ENCODE results near the gene ZBTB20. TPM values are rescaled to one million over a fixed set of nuclear protein-coding genes. Genes with fewer than 3 reads are reported as not detected.

The ZBTB20 gene
- polyA plus RNA-seq, 1 of the 3 experiments (the other 2 are of a cell fraction), result 0.43 TPM

DNA sequence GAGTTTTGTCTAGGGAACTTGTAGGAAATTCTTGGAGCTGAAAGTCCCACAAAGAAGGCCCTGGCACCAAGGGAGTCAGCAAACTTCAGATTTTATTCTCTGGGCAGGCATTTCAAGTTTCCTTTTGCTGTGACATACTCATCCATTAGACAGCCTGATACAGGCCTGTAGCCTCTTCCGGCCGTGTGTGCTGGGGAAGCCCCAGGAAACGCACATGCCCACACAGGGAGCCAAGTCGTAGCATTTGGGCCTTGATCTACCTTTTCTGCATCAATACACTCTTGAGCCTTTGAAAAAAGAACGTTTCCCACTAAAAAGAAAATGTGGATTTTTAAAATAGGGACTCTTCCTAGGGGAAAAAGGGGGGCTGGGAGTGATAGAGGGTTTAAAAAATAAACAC, 838.3 kb downstream of the ZBTB20 start:
- CTCF ChIA-PET, result no interaction called here
- 71% methylated on average over 5 of the region's 5 CpGs for WGBS (ENCODE audit: low lambda C conversion rate)

DNA sequence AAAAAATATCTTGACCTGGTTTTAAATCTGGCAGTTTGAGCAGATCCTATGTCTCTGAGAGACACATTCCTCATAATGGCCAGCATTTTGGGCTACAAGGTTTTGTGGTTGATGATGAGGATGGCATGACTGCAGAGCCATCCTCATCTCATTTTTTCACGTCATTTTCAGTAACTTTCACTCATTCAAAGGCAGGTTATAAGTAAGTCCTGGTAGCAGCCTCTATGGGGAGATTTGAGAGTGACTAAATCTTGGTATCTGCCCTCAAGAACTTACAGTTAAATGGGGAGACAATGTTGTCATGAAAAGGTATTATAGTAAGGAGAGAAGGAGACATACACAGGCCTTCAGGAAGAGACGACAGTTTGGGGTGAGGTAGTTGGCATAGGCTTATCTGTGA, 838.7 kb downstream of the ZBTB20 start:
- Histone ChIP-seq H3K27ac (ENCODE audit: low read depth in 2 of 2, low read length in 1 of 2) (no peak overlapping the region), H3K9me3 (no peaks in the 10 kb centered on the region), H3K27me3 (ENCODE audit: insufficient read depth) (peaks cover 7% of the 10 kb centered on the region; the same call in 1 of the 2 replicates), H3K9me2 (no peaks in the 10 kb centered on the region), H3K79me2 (ENCODE audit: insufficient read depth) (no peaks in the 10 kb centered on the region), H3K4me1 (ENCODE audit: control insufficient read depth in 1 of 2, insufficient read depth in 2 of 2, low read depth in 1 of 2, low read length in 1 of 2) (no peaks in the 10 kb centered on the region), H2AFZ (ENCODE audit: low read depth) (no peak overlapping the region), H3F3A (replicated peaks; ENCODE audit: insufficient read depth) (no peaks in the 10 kb centered on the region), H3K36me3 (replicated peaks in 1 of 2; ENCODE audit: control insufficient read depth in 1 of 2, insufficient read depth in 2 of 2, low read length in 1 of 2) (no peaks in the 10 kb centered on the region), H3K9ac (no peak overlapping the region), H3K4me3 (ENCODE audit: low read depth in 2 of 2, low read length in 1 of 2) (no peak overlapping the region), H3K4me2 (no peak overlapping the region), H4K20me1 (ENCODE audit: insufficient read depth) (no peaks in the 10 kb centered on the region)
- WGBS (ENCODE audit: low lambda C conversion rate), result 65% methylated on average over 2 of the region's 2 CpGs
- CTCF ChIA-PET, result interaction anchor here (0.9 kb wide), 1 partner anchor 17 kb away, joined by 6 read pairs; no protein-coding TSS in a partner anchor
- no peak for TF ChIP-seq GABPA (IDR thresholded peaks at IDR 0.05; ENCODE audit: low read depth)
- no peak for DNase-seq
- POLR2A ChIA-PET, result no interaction called here

More for the DNA sequence above, 838.3 kb downstream of the ZBTB20 start:
- Histone ChIP-seq H3K9me2 (no peaks in the 10 kb centered on the region), H3K27ac (ENCODE audit: low read depth in 2 of 2, low read length in 1 of 2) (no peak overlapping the region), H3K4me1 (ENCODE audit: control insufficient read depth in 1 of 2, insufficient read depth in 2 of 2, low read depth in 1 of 2, low read length in 1 of 2) (no peaks in the 10 kb centered on the region), H4K20me1 (ENCODE audit: insufficient read depth) (no peaks in the 10 kb centered on the region), H3K9me3 (no peaks in the 10 kb centered on the region), H3K36me3 (replicated peaks in 1 of 2; ENCODE audit: control insufficient read depth in 1 of 2, insufficient read depth in 2 of 2, low read length in 1 of 2) (no peaks in the 10 kb centered on the region), H3K9ac (no peak overlapping the region), H3K27me3 (ENCODE audit: insufficient read depth) (peaks cover 7% of the 10 kb centered on the region; the same call in 1 of the 2 replicates), H3K4me3 (ENCODE audit: low read depth in 2 of 2, low read length in 1 of 2) (no peak overlapping the region), H3K4me2 (no peak overlapping the region), H3F3A (replicated peaks; ENCODE audit: insufficient read depth) (no peaks in the 10 kb centered on the region), H3K79me2 (ENCODE audit: insufficient read depth) (no peaks in the 10 kb centered on the region), H2AFZ (ENCODE audit: low read depth) (no peak overlapping the region)
- no peak for TF ChIP-seq RAD21 (IDR thresholded peaks at IDR 0.05; ENCODE audit: low read length)
- TF ChIP-seq, protein P1, sequence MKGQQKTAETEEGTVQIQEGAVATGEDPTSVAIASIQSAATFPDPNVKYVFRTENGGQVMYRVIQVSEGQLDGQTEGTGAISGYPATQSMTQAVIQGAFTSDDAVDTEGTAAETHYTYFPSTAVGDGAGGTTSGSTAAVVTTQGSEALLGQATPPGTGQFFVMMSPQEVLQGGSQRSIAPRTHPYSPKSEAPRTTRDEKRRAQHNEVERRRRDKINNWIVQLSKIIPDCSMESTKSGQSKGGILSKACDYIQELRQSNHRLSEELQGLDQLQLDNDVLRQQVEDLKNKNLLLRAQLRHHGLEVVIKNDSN (IDR thresholded peaks at IDR 0.05; ENCODE audit: borderline replicate concordance, low read depth), result no peak
- TF ChIP-seq GATA2 (CRISPR knock-in tag; IDR thresholded peaks at IDR 0.05), result no peak
- TF ChIP-seq FOSL2 (IDR thresholded peaks at IDR 0.05; ENCODE audit: borderline replicate concordance, low read depth), result no peak
- TF ChIP-seq ELF1 (IDR thresholded peaks at IDR 0.05), result no peak
- no peak for TF ChIP-seq TEAD4 (IDR thresholded peaks at IDR 0.05; ENCODE audit: borderline replicate concordance, insufficient read depth)
- TF ChIP-seq, protein P2, sequence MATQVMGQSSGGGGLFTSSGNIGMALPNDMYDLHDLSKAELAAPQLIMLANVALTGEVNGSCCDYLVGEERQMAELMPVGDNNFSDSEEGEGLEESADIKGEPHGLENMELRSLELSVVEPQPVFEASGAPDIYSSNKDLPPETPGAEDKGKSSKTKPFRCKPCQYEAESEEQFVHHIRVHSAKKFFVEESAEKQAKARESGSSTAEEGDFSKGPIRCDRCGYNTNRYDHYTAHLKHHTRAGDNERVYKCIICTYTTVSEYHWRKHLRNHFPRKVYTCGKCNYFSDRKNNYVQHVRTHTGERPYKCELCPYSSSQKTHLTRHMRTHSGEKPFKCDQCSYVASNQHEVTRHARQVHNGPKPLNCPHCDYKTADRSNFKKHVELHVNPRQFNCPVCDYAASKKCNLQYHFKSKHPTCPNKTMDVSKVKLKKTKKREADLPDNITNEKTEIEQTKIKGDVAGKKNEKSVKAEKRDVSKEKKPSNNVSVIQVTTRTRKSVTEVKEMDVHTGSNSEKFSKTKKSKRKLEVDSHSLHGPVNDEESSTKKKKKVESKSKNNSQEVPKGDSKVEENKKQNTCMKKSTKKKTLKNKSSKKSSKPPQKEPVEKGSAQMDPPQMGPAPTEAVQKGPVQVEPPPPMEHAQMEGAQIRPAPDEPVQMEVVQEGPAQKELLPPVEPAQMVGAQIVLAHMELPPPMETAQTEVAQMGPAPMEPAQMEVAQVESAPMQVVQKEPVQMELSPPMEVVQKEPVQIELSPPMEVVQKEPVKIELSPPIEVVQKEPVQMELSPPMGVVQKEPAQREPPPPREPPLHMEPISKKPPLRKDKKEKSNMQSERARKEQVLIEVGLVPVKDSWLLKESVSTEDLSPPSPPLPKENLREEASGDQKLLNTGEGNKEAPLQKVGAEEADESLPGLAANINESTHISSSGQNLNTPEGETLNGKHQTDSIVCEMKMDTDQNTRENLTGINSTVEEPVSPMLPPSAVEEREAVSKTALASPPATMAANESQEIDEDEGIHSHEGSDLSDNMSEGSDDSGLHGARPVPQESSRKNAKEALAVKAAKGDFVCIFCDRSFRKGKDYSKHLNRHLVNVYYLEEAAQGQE (IDR thresholded peaks at IDR 0.05; ENCODE audit: low read depth, low read length), result no peak
- TF ChIP-seq, protein P3, sequence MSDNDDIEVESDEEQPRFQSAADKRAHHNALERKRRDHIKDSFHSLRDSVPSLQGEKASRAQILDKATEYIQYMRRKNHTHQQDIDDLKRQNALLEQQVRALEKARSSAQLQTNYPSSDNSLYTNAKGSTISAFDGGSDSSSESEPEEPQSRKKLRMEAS (IDR thresholded peaks at IDR 0.05; ENCODE audit: low read depth), result no peak
- TF ChIP-seq FOXM1 (IDR thresholded peaks at IDR 0.05; ENCODE audit: low read depth), result no peak
- TF ChIP-seq JUND (IDR thresholded peaks at IDR 0.05), result no peak
- POLR2A ChIA-PET, result no interaction called here
- DNase-seq, result no peak

All from SK-N-SH (cell line).